HEK293 (cell line): Measurements from ENCODE around the gene ZNHIT3.

Experiments
- CTCF ChIA-PET: fragments of 350-600 bp; formaldehyde crosslinking; extraction: SDS; loops from one replicate; lab custom pipeline; 2021; ENCODE audit warnings: antibody characterized with exemption; lab: Yijun Ruan, JAX
- POLR2A ChIA-PET: fragments of 300-600 bp; formaldehyde crosslinking; extraction: SDS; loops from one replicate; lab custom pipeline; 2020; ENCODE audit warnings: antibody characterized with exemption, inconsistent platforms; lab: Yijun Ruan, JAX
- H3K27ac ChIP-seq: fragments of 200-500 bp; sonication (Bioruptor generic); 2 replicates; pipeline ENCODE4 v1.5.1; 2014; ENCODE audit warnings: low read depth, low read length, control low read depth, inconsistent platforms; ENCODE audit errors: extremely low read depth
- H3K36me3 ChIP-seq, 2 experiments: fragments of 200-500 bp in 1 of 2; sonication (Bioruptor generic) in 1 of 2; 1 replicate in 1 of 2; 2 replicates in 1 of 2; pipeline ENCODE4 v1.5.1; 2014 to 2017; ENCODE audit warnings: inconsistent platforms in 2 of 2, low read length in 2 of 2; ENCODE audit not compliant: control insufficient read depth in 2 of 2, insufficient read depth in 1 of 2
- H3K4me1 ChIP-seq: fragments of 200-500 bp; sonication (Bioruptor generic); 2 replicates; pipeline ENCODE4 v1.5.1; 2014; ENCODE audit warnings: mild to moderate bottlenecking, low read length, inconsistent platforms; ENCODE audit not compliant: control insufficient read depth, insufficient read depth
- H3K4me3 ChIP-seq: 2 replicates; pipeline ENCODE4 v1.5.1; 2011; ENCODE audit warnings: low read depth, mild to moderate bottlenecking, control low read depth, low read length, moderate library complexity
- H3K9me3 ChIP-seq: fragments of 200-500 bp; sonication (Bioruptor generic); 2 replicates; pipeline ENCODE4 v1.5.1; 2014; ENCODE audit warnings: low read depth, low read length, inconsistent platforms; ENCODE audit not compliant: control insufficient read depth, insufficient read depth
- KLF7 ChIP-seq: fragments of 450-650 bp; formaldehyde crosslinking; IDR thresholded peaks from 2 replicates; pipeline ENCODE4 v1.5.1; 2016; ENCODE audit warnings: missing biosample characterization, missing genetic modification characterization, borderline replicate concordance
- OVOL3 ChIP-seq: fragments of 450-650 bp; formaldehyde crosslinking; IDR thresholded peaks from 2 replicates; pipeline ENCODE4 v1.5.1; 2016; ENCODE audit warnings: missing biosample characterization, missing genetic modification characterization
- TCF7L2 ChIP-seq: IDR thresholded peaks from 2 replicates; pipeline ENCODE4 v1.6.1; 2011; ENCODE audit warnings: low read depth, mild to moderate bottlenecking, inconsistent platforms, low read length, moderate library complexity, borderline replicate concordance
- YY1 ChIP-seq: fragments of 450-650 bp; formaldehyde crosslinking; IDR thresholded peaks from 2 replicates; pipeline ENCODE4 v1.5.1; 2018; ENCODE audit warnings: missing biosample characterization, missing genetic modification characterization
- YY2 ChIP-seq: fragments of 450-650 bp; formaldehyde crosslinking; IDR thresholded peaks from 2 replicates; pipeline ENCODE4 v1.5.1; 2016; ENCODE audit warnings: missing biosample characterization, missing genetic modification characterization
- ZNF10 ChIP-seq: fragments of 450-650 bp; formaldehyde crosslinking; IDR thresholded peaks from 2 replicates; pipeline ENCODE4 v1.5.1; 2017; ENCODE audit warnings: missing biosample characterization, missing genetic modification characterization
- ZNF132 ChIP-seq: fragments of 450-650 bp; formaldehyde crosslinking; IDR thresholded peaks from 2 replicates; pipeline ENCODE4 v1.5.1; 2017; ENCODE audit warnings: missing biosample characterization, missing genetic modification characterization, borderline replicate concordance
- ZNF211 ChIP-seq: fragments of 450-650 bp; formaldehyde crosslinking; IDR thresholded peaks from 2 replicates; pipeline ENCODE4 v1.5.1; 2016; ENCODE audit warnings: low read depth, missing biosample characterization, missing genetic modification characterization
- ZNF416 ChIP-seq: fragments of 450-650 bp; formaldehyde crosslinking; IDR thresholded peaks from 2 replicates; pipeline ENCODE4 v1.5.1; 2016; ENCODE audit warnings: missing biosample characterization, missing genetic modification characterization
- ZNF549 ChIP-seq: fragments of 450-650 bp; IDR thresholded peaks from 2 replicates; pipeline ENCODE4 v1.5.1; 2018; ENCODE audit warnings: missing biosample characterization, missing genetic modification characterization, mild to moderate bottlenecking, inconsistent platforms, moderate library complexity
- ZNF585B ChIP-seq: fragments of 450-650 bp; formaldehyde crosslinking; IDR thresholded peaks from 2 replicates; pipeline ENCODE4 v1.5.1; 2016; ENCODE audit warnings: missing biosample characterization, missing genetic modification characterization
- ZNF707 ChIP-seq: fragments of 450-650 bp; formaldehyde crosslinking; IDR thresholded peaks from 2 replicates; pipeline ENCODE4 v1.5.1; 2016; ENCODE audit warnings: missing biosample characterization, missing genetic modification characterization
- ZNF785 ChIP-seq: fragments of 450-650 bp; formaldehyde crosslinking; IDR thresholded peaks from 2 replicates; pipeline ENCODE4 v1.5.1; 2016; ENCODE audit warnings: missing biosample characterization, missing genetic modification characterization
- TF ChIP-seq, protein P1 (sequence below): fragments of 450-650 bp; formaldehyde crosslinking; IDR thresholded peaks from 2 replicates; pipeline ENCODE4 v1.5.1; 2016; ENCODE audit warnings: missing biosample characterization, missing genetic modification characterization, borderline replicate concordance
- TF ChIP-seq, protein P2 (sequence below): fragments of 450-650 bp; formaldehyde crosslinking; IDR thresholded peaks from 2 replicates; pipeline ENCODE4 v1.5.1; 2016; ENCODE audit warnings: missing biosample characterization, missing genetic modification characterization
- TF ChIP-seq, protein P3 (sequence below): fragments of 450-650 bp; formaldehyde crosslinking; IDR thresholded peaks from 2 replicates; pipeline ENCODE4 v1.5.1; 2016; ENCODE audit warnings: missing biosample characterization, missing genetic modification characterization
- TF ChIP-seq, protein P4 (sequence below): fragments of 450-650 bp; formaldehyde crosslinking; IDR thresholded peaks from 2 replicates; pipeline ENCODE4 v1.5.1; 2016; ENCODE audit warnings: missing biosample characterization, missing genetic modification characterization

ZNHIT3 gene

DNA sequence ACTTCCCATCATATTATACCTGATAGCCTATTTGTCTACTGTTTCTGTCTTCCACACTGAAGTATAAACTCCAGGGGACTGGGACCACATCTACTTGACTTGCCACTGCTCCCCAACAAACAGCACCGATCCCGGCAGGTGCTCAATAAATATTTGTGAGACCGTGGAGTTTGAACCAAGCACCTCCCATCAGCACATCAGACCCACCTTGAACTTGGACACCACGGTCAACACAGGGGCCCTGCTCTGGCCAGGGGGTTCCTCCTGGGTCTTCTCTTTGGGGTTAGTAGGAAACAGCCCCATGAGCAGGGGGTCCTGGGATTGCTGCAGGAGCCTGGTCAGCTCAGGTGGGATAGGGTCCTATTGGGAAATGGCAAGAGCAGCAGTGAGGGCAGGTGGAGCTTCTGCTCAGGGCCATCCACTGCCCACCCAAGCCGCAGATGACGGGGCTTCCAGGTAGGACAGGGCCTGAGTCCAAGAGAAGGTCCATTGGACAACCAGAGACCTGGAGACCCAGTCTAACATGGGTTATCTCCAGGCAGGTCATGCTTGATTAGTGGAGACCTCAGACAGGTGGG lies 19.9 kb downstream of the ZNHIT3 start (continued):
- TF ChIP-seq, protein P1, sequence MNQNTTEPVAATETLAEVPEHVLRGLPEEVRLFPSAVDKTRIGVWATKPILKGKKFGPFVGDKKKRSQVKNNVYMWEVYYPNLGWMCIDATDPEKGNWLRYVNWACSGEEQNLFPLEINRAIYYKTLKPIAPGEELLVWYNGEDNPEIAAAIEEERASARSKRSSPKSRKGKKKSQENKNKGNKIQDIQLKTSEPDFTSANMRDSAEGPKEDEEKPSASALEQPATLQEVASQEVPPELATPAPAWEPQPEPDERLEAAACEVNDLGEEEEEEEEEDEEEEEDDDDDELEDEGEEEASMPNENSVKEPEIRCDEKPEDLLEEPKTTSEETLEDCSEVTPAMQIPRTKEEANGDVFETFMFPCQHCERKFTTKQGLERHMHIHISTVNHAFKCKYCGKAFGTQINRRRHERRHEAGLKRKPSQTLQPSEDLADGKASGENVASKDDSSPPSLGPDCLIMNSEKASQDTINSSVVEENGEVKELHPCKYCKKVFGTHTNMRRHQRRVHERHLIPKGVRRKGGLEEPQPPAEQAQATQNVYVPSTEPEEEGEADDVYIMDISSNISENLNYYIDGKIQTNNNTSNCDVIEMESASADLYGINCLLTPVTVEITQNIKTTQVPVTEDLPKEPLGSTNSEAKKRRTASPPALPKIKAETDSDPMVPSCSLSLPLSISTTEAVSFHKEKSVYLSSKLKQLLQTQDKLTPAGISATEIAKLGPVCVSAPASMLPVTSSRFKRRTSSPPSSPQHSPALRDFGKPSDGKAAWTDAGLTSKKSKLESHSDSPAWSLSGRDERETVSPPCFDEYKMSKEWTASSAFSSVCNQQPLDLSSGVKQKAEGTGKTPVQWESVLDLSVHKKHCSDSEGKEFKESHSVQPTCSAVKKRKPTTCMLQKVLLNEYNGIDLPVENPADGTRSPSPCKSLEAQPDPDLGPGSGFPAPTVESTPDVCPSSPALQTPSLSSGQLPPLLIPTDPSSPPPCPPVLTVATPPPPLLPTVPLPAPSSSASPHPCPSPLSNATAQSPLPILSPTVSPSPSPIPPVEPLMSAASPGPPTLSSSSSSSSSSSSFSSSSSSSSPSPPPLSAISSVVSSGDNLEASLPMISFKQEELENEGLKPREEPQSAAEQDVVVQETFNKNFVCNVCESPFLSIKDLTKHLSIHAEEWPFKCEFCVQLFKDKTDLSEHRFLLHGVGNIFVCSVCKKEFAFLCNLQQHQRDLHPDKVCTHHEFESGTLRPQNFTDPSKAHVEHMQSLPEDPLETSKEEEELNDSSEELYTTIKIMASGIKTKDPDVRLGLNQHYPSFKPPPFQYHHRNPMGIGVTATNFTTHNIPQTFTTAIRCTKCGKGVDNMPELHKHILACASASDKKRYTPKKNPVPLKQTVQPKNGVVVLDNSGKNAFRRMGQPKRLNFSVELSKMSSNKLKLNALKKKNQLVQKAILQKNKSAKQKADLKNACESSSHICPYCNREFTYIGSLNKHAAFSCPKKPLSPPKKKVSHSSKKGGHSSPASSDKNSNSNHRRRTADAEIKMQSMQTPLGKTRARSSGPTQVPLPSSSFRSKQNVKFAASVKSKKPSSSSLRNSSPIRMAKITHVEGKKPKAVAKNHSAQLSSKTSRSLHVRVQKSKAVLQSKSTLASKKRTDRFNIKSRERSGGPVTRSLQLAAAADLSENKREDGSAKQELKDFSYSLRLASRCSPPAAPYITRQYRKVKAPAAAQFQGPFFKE (tag by site-specific recombination) = no peak
- no peak for TF ChIP-seq OVOL3 (tag by site-specific recombination)
- no peak for TF ChIP-seq YY2 (tag by site-specific recombination)
- TF ChIP-seq ZNF707 = no peak
- no peak for TF ChIP-seq ZNF132 (tag by site-specific recombination)
- TF ChIP-seq TCF7L2 = no peak
- no peak for TF ChIP-seq KLF7 (tag by site-specific recombination)
- TF ChIP-seq YY1 (tag by site-specific recombination) = no peak
- TF ChIP-seq ZNF211 (tag by site-specific recombination) = no peak

DNA sequence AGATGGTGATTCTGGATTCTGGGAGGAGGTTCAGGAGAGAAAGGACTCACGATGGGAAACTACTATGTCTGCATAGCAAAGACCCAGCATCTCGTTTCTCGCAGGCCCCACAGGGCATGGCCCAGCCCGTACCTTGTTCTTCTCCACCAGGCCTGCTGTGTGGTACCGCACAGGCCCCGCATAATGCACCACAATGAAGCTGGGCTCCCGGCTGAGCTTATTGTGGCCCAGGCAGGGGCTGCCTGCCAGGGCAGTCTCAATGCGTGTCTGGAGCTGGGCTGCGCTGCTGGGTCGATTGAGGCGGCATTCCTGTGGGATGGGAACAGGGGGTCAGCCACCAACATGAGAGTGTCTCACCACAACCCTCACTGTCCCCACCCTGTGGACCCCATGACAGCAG lies 20.4 kb downstream of the ZNHIT3 start:
- ChIA-PET CTCF (no interaction called here), POLR2A (no interaction called here)
- Histone ChIP-seq H3K9me3 (no peaks in the 10 kb centered on the region), H3K36me3 (peaks cover 42 to 99% of the 10 kb centered on the region in 2 experiments), H3K27ac (no peak overlapping the region), H3K4me3 (no peak overlapping the region), H3K4me1 (no peaks in the 10 kb centered on the region)
- TF ChIP-seq ZNF549 = no peak
- no peak for TF ChIP-seq ZNF785

DNA sequence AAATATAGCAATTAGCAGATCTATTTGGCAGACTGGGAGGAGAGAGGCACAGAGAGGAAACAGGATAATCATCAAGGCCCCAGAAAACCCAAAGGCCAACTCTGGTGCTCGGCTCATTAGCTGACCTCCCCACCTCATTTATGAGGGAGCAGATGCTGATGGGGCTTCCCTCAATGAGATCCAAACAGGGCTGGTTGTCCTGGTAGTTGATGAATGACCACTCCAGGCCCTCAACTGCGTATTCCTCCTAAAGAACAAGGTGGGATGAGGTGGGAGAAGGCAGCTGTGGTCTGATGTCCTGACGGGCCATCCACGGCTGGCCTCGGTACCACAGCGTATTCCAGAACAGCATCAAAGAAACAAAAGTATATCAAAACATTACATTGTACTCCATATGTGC lies 20.8 kb downstream of the ZNHIT3 start:
- Histone ChIP-seq H3K4me3 (no peak overlapping the region), H3K4me1 (no peaks in the 10 kb centered on the region), H3K36me3 (peaks cover 37 to 97% of the 10 kb centered on the region in 2 experiments), H3K9me3 (no peaks in the 10 kb centered on the region), H3K27ac (no peak overlapping the region)
- POLR2A ChIA-PET = no interaction called here
- CTCF ChIA-PET = no interaction called here
- TF ChIP-seq, protein P2, sequence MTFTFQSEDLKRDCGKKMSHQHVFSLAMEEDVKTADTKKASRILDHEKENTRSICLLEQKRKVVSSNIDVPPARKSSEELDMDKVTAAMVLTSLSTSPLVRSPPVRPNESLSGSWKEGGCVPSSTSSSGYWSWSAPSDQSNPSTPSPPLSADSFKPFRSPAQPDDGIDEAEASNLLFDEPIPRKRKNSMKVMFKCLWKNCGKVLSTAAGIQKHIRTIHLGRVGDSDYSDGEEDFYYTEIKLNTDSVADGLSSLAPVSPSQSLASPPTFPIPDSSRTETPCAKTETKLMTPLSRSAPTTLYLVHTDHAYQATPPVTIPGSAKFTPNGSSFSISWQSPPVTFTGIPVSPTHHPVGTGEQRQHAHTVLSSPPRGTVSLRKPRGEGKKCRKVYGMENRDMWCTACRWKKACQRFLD (tag by site-specific recombination) = no peak
- TF ChIP-seq, protein P3, sequence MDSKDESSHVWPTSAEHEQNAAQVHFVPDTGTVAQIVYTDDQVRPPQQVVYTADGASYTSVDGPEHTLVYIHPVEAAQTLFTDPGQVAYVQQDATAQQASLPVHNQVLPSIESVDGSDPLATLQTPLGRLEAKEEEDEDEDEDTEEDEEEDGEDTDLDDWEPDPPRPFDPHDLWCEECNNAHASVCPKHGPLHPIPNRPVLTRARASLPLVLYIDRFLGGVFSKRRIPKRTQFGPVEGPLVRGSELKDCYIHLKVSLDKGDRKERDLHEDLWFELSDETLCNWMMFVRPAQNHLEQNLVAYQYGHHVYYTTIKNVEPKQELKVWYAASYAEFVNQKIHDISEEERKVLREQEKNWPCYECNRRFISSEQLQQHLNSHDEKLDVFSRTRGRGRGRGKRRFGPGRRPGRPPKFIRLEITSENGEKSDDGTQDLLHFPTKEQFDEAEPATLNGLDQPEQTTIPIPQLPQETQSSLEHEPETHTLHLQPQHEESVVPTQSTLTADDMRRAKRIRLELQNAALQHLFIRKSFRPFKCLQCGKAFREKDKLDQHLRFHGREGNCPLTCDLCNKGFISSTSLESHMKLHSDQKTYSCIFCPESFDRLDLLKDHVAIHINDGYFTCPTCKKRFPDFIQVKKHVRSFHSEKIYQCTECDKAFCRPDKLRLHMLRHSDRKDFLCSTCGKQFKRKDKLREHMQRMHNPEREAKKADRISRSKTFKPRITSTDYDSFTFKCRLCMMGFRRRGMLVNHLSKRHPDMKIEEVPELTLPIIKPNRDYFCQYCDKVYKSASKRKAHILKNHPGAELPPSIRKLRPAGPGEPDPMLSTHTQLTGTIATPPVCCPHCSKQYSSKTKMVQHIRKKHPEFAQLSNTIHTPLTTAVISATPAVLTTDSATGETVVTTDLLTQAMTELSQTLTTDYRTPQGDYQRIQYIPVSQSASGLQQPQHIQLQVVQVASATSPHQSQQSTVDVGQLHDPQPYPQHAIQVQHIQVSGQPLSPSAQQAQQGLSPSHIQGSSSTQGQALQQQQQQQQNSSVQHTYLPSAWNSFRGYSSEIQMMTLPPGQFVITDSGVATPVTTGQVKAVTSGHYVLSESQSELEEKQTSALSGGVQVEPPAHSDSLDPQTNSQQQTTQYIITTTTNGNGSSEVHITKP (tag by site-specific recombination) = no peak
- TF ChIP-seq ZNF585B (no peak), ZNF10 (tag by site-specific recombination) (no peak), ZNF416 (tag by site-specific recombination) (no peak)
- TF ChIP-seq, protein P4, sequence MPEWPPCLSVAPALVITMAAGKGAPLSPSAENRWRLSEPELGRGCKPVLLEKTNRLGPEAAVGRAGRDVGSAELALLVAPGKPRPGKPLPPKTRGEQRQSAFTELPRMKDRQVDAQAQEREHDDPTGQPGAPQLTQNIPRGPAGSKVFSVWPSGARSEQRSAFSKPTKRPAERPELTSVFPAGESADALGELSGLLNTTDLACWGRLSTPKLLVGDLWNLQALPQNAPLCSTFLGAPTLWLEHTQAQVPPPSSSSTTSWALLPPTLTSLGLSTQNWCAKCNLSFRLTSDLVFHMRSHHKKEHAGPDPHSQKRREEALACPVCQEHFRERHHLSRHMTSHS = no peak
